Brain pericyte (primary cell): ENCODE results near the gene WDTC1.

Source experiments
- DNase-seq: peaks from one replicate; pipeline ENCODE4 v3.0.0-alpha.2; 2012; ENCODE audit warnings: low read depth, low spot score

Gene WDTC1

DNA sequence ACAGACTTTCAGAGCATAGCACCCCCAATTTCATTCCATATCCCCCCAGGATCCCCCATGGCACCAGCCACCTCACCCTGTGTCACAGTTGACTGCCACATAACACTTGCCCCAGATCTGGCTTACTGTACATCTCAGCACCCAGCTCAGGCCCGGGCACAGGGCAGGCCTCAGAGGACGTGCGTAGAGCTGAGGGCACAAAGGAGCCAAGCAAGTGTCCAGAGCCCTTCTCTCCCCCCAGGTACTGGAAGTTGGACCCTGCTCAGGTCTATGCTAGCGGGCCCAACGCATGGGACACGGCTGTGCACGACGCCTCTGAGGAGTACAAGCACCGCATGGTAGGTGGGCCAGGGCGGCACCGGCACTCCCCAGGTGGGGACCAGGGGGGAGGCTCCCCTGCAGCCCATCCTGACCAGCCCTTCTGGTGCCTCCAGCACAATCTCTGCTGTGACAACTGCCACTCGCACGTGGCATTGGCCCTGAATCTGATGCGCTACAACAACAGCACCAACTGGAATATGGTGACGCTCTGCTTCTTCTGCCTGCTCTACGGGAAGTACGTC is 99.4 kb downstream of the WDTC1 start:
- DNase-seq: no peak

DNA sequence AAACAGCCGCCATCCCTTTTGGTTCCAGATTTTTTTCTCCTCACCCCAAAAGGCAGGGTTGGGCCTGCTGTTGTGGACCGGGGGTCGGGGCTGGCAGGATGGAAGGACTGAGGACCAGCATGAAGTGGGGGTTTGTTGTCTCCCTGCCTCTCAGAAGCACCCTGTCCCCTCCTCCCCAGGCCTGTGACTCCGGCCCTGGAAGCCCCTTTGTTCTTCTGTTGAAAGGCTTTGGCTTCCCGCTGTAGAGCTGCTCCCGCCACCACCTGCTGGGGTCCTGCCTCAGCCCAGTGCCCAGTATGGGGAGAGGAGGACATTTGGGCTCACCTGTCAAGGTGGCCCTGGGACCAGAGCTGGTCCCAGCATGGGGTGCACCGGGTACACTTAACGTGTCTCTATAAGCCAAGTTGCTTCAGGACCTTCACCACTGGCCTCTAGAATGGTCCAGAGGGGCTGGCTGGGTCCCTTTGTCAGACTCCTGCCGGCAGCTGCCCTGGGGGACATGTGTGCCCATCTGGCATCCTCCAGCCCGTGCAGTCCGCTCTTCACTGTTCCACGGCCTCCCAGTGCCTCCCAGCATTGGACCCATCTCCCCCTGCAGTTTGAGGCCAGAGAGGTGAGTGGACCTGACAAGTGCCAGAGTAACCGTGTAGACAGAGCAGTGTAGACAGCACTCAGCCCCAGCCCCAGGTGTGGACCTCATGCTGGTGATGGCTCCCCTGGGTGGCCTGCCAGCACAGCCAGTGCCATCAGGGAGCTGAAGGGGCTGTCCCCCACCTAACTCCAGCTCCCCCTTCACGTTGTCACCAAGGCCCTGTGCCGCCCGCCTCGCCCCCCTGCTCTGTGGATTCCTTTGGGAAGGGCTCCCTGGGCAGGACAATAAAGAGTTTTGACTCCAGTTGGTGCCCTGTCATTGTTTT is 101.3 kb downstream of the WDTC1 start:
- no peak for DNase-seq

DNA sequence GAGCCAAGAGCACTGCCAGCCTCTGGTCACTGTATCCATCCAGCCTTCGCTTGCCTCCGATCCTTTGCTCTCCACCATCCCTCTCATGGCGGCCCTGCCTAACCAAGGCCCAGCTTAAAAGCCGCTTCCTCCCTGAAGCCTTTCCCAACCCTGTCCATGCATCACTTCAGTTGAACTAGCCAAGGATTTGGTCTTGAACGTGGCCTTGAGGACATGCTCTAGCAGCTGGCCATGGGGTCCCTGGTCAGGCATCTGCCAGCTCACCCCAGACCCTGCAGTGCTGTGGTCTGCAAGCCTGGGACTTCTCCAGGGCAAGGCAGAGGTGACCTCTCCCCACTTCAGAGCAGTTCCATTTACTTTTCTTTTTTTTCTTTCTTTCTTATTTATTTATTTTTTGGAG is 102.3 kb downstream of the WDTC1 start:
- no peak for DNase-seq

- no peak for DNase-seq
Measured at GRCh38 chr1:27338751-27339150, 104.3 kb downstream of the WDTC1 start.

DNA sequence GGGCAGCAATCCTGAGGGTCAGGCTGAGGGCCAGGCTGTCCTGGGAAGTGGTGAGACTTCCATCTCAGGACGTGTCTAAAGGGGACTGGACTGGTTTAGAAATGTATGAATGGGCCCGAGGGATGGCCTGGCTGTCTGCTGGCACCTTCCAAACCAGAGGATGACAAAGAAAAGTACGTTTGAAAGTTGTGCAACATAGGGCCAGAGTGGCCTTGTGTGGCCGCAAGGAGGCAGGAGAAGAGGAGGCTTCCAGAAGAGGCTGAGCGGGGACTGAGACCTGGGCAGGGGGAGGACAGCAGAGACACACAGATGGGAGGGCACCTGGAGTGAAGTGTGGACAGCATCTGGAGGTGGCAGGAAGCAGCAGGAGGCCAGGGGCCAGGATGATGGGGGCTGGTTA is 104.8 kb downstream of the WDTC1 start:
- DNase-seq: no peak

- DNase-seq: no peak
Measured at GRCh38 chr1:27341525-27342252, 107.3 kb downstream of the WDTC1 start, which contains the start of gene SYTL1. Gene SYTL1, plus strand, starts transcription at chr1:27342022. Its CDS starts 3,313 bp downstream, at chr1:27345335.

- DNase-seq: no peak
Measured at GRCh38 chr1:27342391-27342777, 108.0 kb downstream of the WDTC1 start.

DNA sequence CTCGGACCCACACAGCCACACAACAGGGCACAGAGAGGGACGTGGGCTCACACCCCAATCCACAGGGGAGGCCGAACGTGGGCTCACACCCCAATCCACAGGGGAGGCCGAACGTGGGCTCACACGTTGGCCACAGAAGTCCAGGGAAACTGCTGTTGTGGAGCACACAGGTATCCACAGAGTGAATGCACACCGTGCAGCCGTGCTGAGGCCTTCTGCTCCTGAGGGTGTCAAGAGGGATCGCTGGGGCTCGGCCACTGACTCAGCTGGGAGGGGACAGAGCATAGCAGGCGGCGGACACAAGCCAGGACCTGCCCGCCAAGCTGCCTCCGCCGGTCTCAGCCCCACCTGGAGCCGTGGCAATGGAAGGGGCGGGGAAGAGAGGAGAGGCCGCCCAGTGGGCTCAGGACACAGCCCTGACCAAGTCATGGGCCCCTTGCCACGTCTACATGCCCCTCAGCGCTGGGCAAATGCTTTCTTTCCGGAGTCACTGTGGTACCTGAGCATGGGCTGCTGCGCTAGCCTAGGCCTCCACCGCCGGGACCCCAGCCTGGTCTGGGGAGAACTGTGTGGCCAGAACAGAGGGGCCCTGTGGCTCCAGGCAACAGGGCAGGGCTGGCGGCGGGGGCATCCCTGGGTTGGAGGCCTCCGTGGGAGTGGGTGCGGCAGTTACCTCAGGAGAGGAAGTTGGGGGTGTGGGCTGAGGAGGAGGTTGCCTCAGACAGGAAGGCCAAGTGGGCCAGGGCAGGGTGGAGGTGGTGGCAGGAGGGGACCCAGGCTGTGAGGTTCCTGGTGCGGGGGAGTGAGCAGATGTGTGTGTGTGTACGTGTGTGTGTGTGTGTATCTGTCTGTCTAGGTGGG is 108.6 kb downstream of the WDTC1 start:
- no peak for DNase-seq

DNA sequence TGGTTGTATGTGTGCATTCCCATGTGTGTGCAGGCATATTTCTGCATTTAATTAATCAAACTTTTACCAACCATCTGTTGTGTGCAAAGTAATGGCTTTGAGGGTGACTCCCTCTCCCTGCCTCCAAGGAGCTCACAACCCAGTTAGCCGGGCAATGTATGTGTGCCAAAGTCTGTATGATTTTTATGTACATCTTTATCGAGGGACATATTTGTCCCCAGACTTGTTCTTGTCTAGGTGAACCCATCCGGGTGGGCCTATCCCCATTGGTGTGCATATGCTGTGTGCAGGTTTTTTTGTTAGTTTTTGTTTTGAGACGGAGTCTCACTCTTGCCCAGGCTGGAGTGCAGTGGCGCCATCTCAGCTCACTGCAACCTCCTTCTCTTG is 109.2 kb downstream of the WDTC1 start:
- DNase-seq: no peak

GRCh38 chr1:27345272-27345671 is 110.8 kb downstream of the WDTC1 start:
- DNase-seq: no peak

DNA sequence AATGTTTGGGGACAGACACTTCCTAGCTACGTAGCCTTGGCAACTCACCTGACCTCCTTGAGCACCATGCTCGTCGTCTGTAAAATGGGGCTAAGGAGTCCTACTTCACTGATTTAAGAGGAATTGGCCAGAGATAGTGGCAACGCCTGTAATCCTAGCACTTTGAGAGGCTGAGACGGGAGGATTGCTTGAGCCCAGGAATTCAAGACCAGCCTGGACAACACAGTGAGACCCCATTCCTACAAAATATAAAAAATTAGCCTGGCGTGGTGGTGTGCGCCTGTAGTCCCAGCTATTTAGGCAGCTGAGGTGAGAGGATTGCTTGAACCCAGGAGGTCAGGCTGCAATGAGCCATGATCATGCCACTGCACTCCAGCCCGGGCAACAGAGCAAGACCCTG is 111.9 kb downstream of the WDTC1 start:
- DNase-seq: no peak

- no peak for DNase-seq
Measured at GRCh38 chr1:27346991-27347624, 112.7 kb downstream of the WDTC1 start.

DNA sequence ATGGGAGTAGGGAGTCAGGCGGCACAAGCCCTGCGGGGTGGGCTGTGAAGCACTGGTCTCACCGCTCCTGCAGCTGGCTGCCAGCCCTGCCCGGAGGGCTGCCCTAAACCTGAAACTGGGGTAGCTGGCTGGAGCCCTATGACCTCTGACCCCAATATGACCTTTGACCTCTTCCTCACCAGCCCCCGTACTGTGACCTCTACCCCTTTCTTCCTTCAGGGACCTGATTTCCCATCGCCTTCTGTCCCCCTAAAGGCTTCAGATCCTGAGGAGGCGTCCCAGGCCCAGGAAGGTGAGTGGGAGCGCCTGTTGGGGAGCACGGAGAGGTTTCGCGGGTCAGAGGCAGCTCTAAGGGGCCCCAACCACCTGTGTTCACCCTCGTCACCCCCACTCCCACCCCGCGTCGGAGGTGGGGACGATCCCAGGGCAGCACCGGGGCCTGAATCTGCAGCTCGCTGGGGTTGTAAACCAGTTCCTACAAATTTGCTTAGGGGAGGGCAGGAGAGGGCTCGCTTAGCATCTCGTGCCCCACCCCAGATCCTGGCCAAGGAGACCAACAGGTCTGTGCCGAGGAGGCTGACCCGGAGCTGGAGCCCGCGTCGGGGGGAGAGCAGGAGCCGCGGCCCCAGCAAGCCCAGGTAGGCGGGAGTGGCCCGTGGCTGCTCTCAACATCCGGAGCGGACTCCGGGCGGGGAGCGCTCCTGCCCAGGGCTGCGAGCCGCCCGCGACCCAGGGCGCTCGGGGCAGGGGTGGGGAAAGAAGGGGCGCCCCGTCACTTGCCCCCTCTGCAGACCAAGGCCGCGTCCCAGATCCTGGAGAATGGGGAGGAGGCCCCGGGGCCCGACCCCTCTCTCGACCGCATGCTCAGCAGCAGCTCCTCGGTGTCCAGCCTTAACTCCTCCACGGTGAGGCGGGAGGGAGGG is 114.7 kb downstream of the WDTC1 start:
- DNase-seq: no peak

DNA sequence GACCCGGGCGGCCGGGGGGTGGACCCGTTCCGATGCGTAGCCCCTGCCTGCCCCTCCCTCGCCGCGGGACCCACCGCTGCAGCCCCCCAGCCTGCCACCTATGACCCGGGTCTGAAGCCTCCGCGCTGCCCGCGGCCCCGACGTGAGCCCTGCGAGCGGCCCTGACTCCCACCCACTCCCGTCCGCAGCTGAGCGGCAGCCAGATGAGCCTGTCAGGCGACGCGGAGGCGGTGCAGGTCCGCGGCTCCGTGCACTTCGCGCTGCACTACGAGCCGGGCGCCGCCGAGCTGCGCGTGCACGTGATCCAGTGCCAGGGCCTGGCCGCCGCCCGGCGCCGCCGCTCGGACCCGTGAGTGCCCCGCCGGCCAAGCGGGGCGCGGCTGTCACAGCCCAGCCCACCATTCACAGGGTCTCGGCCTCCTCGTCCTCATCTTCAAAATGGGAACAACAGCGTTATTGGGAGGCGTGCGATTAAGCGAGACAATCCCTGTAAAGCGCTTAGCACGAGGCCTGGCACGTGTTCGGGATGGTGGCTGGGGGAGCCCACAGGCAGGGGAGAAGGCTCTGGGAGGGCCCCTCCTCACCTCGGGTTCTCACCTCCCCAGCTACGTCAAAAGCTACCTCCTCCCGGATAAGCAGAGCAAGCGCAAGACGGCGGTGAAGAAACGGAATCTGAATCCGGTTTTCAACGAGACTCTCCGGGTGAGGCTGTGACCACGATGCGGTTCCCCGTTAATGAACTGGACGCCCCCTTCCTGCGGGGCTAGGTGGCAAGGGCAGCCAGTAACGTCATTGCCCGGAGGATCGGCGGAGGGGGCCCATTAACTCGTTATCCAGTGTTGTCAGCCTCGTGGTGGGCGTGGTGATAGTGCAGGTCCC is 115.6 kb downstream of the WDTC1 start:
- DNase-seq: no peak

GRCh38 chr1:27350663-27351540 is 116.5 kb downstream of the WDTC1 start:
- no peak for DNase-seq

DNA sequence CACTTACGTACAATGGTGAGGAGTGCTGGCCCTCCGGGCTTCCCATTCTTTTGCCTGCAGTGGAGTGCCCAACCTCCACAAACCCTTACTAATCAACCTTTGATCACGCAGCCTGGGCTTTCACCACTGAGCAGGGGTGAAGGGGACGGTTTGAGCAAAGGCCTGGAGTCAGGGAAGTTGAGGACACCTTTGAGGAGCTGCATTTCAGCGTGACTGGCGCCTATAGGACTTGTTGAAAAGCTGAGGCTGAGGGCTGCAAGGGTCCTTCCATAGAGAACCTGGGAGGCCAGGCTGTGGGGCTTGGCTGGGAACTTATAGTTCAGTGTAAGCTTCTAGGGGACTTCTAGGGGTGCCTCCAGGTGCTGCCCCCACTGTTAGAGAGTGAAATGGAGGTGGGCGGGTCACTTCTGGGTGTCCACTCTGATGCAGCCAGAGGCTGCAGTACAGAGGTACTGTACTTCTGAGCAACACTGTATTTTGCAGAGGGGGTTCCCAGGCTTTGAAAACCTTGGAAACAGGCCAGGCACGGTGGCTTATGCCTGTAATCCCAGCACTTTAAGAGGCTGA is 117.2 kb downstream of the WDTC1 start:
- no peak for DNase-seq

- DNase-seq: no peak
Measured at GRCh38 chr1:27353166-27353565, 118.7 kb downstream of the WDTC1 start.

DNA sequence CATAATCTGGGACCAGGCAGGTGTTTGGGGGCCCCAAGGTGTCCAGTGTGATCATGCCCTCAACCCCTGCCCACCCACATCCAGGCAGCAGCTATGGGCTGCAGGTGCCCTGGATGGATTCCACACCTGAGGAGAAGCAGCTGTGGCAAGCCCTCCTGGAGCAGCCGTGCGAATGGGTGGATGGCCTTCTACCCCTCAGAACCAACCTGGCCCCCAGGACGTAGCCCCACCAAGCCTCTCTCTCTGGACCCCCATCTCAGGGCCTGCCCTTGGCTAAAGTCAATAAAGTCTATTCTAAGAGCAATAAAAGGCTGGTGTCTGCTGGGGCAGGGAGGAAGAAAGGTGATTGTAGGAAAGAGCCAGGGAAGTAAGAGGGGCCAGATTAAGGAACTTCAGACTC is 119.2 kb downstream of the WDTC1 start:
- no peak for DNase-seq
